ENCODE data around the gene VMAC. TPM values are rescaled to one million over a fixed set of nuclear protein-coding genes. Genes with fewer than 3 reads are reported as not detected.

VMAC gene
- total and polyA plus RNA-seq, 2 of the 13 experiments (the other 11 are each of a cell fraction or from before 2014, with no cell fraction given) = 2.4 TPM

GRCh38 chr19:5908773-5909442 lies 4.2 kb downstream of the VMAC start (continued):
- TF ChIP-seq UBTF (CRISPR knock-in tag; IDR thresholded peaks at IDR 0.05) = peak; percentile 78
- no peak for TF ChIP-seq RCOR2 (CRISPR knock-in tag; IDR thresholded peaks at IDR 0.05)
- TF ChIP-seq AHDC1 (CRISPR knock-in tag; IDR thresholded peaks at IDR 0.05; ENCODE audit: borderline replicate concordance) = no peak
- no peak for TF ChIP-seq ISL2 (CRISPR knock-in tag; IDR thresholded peaks at IDR 0.05)
- TF ChIP-seq TEF (CRISPR knock-in tag; IDR thresholded peaks at IDR 0.05) = no peak
- peak; percentile 68 for TF ChIP-seq MED1 (CRISPR knock-in tag; IDR thresholded peaks at IDR 0.05)
- TF ChIP-seq BHLHE40 (IDR thresholded peaks at IDR 0.05; ENCODE audit: low read length) = no peak
- TF ChIP-seq PATZ1 (CRISPR knock-in tag; IDR thresholded peaks at IDR 0.05) = peak; percentile 82
- TF ChIP-seq MTA1 (CRISPR knock-in tag; IDR thresholded peaks at IDR 0.05; ENCODE audit: borderline replicate concordance) = peak; percentile 67; the same call in 1 of the 2 replicates
- 0 out of 2 replicates have a peak, but pooled peaks have one; percentile 34 for TF ChIP-seq ZNF800 (CRISPR knock-in tag; IDR thresholded peaks at IDR 0.05)
- TF ChIP-seq ZNF382 (CRISPR knock-in tag; IDR thresholded peaks at IDR 0.05; ENCODE audit: borderline replicate concordance) = no peak
- TF ChIP-seq NR1H2 (CRISPR knock-in tag; IDR thresholded peaks at IDR 0.05; ENCODE audit: borderline replicate concordance, low read depth) = no peak
- no peak for TF ChIP-seq BRCA1 (CRISPR knock-in tag; IDR thresholded peaks at IDR 0.05)
- no peak for TF ChIP-seq ZNF282 (IDR thresholded peaks at IDR 0.05; ENCODE audit: partially characterized antibody)
- no peak for TF ChIP-seq IKZF1 (IDR thresholded peaks at IDR 0.05)
- TF ChIP-seq MTF1 (CRISPR knock-in tag; IDR thresholded peaks at IDR 0.05) = no peak
- no peak for TF ChIP-seq FIP1L1 (IDR thresholded peaks at IDR 0.05; ENCODE audit: borderline replicate concordance, insufficient read depth, low read depth, low read length)
